ENCODE measurements around the gene PLD1. TPM values are rescaled to one million over a fixed set of nuclear protein-coding genes. Genes with fewer than 3 reads are reported as not detected.
"Not testable (repeated sequence)": the region's sequence is repeated elsewhere in the genome, so short reads cannot be mapped to it uniquely, and the experiment has no call there.

Gene PLD1
- 59.7 TPM for total RNA-seq (ENCODE audit: insufficient read depth, low replicate concordance)

GRCh38 chr3:171809861-171810628 lies at the start of gene PLD1:
PLD1 (minus strand) TSS chr3:171810483; CDS start chr3:171738051, 72,432 bp downstream.
- peak; percentile 94 for DNase-seq (ENCODE audit: low spot score)

- DNase-seq (ENCODE audit: low spot score): not testable (repeated sequence)
Observed at GRCh38 chr3:171858770-171859169, 48.5 kb upstream of the PLD1 start.

- DNase-seq (ENCODE audit: low spot score): no peak
Observed at GRCh38 chr3:171854649-171855305, 44.5 kb upstream of the PLD1 start.

- DNase-seq (ENCODE audit: low spot score): peak; percentile 80
Observed at GRCh38 chr3:171851660-171852058, 41.4 kb upstream of the PLD1 start.

GRCh38 chr3:171850960-171851659 lies 40.8 kb upstream of the PLD1 start:
- no peak for DNase-seq (ENCODE audit: low spot score)

GRCh38 chr3:171850320-171850959 lies 40.2 kb upstream of the PLD1 start:
- peak; percentile 91 for DNase-seq (ENCODE audit: low spot score)

GRCh38 chr3:171849617-171850319 lies 39.5 kb upstream of the PLD1 start:
- DNase-seq (ENCODE audit: low spot score): no peak

GRCh38 chr3:171847595-171848259 lies 37.4 kb upstream of the PLD1 start:
- no peak for DNase-seq (ENCODE audit: low spot score)

- DNase-seq (ENCODE audit: low spot score): no peak
Observed at GRCh38 chr3:171847133-171847532, 36.9 kb upstream of the PLD1 start.

- no peak for DNase-seq (ENCODE audit: low spot score)
Observed at GRCh38 chr3:171846597-171846996, 36.3 kb upstream of the PLD1 start.

- DNase-seq (ENCODE audit: low spot score): no peak
Observed at GRCh38 chr3:171845481-171846284, 35.4 kb upstream of the PLD1 start.

GRCh38 chr3:171844873-171845272 lies 34.6 kb upstream of the PLD1 start:
- DNase-seq (ENCODE audit: low spot score): no peak

GRCh38 chr3:171842864-171843518 lies 32.7 kb upstream of the PLD1 start, which contains the start of gene TMEM212:
TMEM212 (plus strand) TSS chr3:171843349; CDS start chr3:171843384, 35 bp downstream.
- DNase-seq (ENCODE audit: low spot score): no peak

GRCh38 chr3:171841620-171842000 lies 31.3 kb upstream of the PLD1 start:
- DNase-seq (ENCODE audit: low spot score): peak; percentile 96

- DNase-seq (ENCODE audit: low spot score): no peak
Observed at GRCh38 chr3:171840811-171841619, 30.7 kb upstream of the PLD1 start.

GRCh38 chr3:171840445-171840810 lies 30.1 kb upstream of the PLD1 start:
- no peak for DNase-seq (ENCODE audit: low spot score)

GRCh38 chr3:171839270-171839669 lies 29.0 kb upstream of the PLD1 start:
- DNase-seq (ENCODE audit: low spot score): no peak

GRCh38 chr3:171838218-171838720 lies 28.0 kb upstream of the PLD1 start:
- DNase-seq (ENCODE audit: low spot score): peak; percentile 90

Data from umbilical cord (tissue), 2 donors.